Stimulated activated CD8-positive, alpha-beta memory T cell treated with anti-CD3 and anti-CD28 coated beads, Interleukin-12 subunit alpha, Interleukin-12 subunit beta, amount 100 ng/mL, for 1 hour (primary cell): ENCODE measurements around the gene KCNJ11.

ENCODE experiments used
- DNase-seq: peaks from one replicate; pipeline ENCODE4 v3.0.0-alpha.2; 2020; ENCODE audit warnings: low read depth

The KCNJ11 gene

DNA sequence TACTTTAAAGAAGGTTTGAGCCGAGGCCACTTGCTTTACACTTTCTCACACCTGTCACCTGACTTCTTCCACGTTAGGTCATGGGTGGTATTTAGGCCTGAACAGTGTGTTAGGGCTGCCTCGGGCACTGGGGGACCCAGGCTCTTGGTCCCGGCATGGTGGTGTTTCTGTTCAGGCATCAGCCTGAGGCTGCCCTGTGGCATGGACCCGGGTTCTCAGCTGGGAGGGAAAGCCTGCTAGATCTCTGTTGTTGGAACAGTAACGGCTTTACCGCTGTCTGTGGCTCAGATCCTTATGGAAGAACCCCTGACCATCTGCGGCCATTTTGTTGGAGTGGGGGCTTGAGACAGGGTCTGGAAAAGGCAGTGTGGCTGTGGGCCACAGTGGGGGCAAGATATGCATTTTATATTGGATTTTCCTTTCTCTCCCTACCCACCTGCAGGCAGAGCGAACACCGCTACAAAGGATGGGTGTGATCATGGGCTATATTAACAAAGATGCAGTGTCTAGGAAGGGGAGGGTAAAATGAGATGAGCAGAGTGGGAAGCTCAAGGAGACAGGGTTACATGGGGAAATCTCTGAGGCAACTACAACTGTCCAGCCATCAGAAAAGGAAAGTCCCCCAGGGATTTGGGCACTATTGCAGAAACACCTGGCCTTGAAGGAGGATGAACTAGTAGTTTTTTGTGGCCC lies 1.6 kb upstream of the KCNJ11 start:
- DNase-seq, result no peak

- DNase-seq, result peak; percentile 65
These were observed 925 bp upstream of the KCNJ11 start for GRCh38 chr11:17389211-17389956.

GRCh38 chr11:17387811-17388210 lies 648 bp downstream of the KCNJ11 start:
- no peak for DNase-seq

DNA sequence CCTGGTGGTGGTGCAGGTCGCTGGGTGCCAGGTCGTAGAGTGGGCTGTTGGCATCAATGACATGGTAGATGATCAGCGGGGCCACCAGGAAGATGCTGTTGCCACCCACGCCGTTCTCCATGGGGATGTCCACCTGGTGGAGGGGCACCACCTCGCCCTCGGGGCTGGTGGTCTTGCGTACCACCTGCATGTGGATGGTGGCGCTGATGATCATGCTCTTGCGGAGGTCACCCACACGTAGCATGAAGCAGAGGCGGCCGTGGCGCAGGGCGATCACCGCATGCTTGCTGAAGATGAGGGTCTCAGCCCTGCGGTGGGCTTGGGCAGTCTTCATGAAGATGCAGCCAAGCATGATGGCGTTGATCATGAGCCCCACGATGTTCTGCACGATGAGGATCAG lies 1.2 kb downstream of the KCNJ11 start:
- no peak for DNase-seq

DNA sequence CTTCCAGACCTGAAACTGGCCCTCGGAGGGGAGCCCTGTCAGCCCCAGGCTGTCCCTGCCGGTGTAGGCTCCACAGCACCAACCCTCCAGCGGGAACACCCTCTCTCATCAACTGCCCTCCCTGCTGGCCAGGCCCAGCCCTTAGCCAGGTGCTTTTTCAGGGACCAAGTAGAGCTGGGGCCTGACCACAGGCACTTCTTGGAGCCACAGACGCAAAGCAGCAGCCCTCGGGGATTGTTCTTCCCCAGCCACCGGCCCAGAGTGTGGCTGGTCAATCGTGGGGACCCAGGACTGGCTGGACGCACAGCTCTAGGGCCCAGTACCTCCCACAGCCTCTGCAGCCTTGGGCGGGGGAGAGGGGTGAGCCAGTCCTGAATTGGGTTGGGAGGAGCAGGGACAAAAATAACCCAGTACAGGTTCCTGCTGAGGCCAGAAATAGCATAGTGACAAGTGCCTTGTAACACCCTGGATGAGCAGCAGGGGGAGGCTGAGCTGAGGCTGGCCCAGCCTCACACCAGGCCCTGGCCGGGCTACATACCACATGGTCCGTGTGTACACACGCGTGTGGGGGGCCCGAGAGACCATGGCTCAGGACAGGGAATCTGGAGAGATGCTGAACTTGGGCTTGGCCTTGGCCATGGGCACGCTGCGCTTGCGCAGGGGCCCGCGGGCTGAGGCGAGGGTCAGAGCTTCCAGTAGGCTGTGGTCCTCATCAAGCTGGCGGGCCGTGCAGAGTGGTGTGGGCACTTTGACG lies 2.0 kb downstream of the KCNJ11 start:
- no peak for DNase-seq

DNA sequence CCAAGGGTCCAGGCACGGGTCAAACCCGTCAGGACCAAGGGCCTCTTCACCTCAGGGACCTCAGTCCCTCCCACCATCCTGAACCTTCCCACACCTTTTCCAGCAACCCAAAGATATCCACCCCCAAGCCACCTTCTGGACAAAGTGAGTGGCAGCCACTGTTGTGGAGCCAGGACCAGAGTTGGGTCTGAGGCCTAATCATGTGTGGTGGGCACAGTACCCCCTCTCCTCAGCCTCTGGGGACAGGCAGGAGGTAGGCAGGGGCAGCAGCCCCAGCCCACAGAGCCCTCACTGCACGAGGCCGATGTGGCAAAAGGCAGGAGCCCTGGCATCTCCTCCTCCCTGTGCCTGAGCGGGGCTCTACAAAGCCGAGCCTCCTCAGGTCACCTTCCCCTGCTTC lies 2.5 kb downstream of the KCNJ11 start:
- DNase-seq, result no peak

DNA sequence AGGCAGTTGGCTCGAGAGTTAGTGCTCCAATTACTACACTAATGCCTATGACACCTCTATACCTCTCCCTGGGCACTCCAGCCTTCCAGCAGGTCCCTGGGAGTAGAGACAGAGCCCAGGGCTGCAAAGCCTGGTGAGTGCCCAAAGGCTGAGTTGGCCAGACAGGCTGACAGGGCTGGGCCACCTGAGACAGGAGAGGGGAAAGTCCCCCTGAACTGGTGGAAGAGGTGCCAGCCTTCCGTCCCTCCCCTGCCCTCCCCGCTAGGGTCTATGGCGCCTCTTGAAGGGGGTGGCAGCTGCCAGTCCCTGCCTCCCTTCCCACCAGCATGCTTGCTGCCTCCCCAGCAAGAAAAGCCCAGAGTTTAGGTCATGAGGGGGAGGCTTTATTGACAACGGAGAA lies 3.0 kb downstream of the KCNJ11 start:
- no peak for DNase-seq

- peak; percentile 58 for DNase-seq
These were observed 4.4 kb downstream of the KCNJ11 start for GRCh38 chr11:17384002-17384511.

GRCh38 chr11:17383461-17383860 lies 5.0 kb downstream of the KCNJ11 start:
- DNase-seq, result no peak

- DNase-seq, result no peak
These were observed 6.3 kb downstream of the KCNJ11 start for GRCh38 chr11:17382046-17382728.

- DNase-seq, result no peak
These were observed 7.3 kb downstream of the KCNJ11 start for GRCh38 chr11:17381156-17381555.

DNA sequence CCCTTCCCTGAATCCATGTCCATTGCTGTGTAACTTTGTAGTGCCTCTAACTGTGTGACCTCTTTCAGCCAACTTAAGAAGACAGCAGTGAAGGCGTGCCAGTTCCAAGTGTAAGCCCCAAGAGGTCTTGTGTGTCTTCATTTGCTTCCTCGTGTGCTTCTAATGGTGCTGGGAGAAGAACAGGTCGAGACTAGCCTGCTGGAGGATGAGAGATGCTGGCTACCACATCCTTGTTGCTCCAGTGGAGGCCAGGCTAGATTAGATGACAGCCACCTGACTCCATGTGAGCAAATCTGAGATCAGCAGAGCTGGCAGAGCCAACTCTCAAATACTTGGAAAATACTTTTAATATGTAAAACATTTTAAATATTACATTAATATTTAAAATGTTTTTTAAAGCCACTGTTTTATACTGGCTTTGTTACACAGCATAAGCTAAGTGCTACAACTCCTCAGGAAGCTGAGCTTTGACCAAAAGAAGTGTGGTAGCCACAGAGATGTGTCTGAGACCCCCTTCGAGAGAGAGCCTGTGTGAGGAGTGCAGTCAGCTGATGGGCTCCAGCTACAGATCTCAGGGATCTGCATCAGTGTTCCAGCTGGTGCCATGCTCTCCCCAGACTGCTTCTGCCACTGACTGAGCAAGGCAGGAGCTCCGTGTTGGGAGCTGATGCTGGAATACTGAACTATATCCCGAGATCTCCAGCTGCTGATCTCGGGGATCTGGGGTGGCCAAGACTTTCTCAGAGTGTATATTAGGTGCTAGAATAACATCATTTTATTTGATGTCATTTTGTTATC lies 8.9 kb downstream of the KCNJ11 start:
- DNase-seq, result no peak

DNA sequence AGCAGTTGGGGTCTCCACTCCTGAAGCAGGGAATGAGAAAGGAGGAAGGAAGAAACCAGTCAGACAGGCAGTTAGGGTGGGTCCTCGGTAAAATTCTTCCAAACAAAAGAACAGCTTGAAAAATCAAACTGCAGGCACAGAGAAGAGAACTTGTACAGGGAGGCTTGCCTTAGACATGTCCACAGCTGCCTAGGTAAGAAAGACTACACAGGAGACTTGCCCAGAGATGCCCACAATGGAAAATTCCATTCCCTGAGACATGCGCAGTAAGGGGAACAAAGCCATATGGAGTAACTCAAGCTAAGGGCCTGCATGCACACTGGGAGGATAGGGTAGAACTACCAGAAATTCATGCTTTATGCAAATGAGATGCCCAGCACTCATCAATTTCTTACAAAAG lies 9.8 kb downstream of the KCNJ11 start:
- DNase-seq, result no peak

- DNase-seq, result no peak
These were observed 12.0 kb downstream of the KCNJ11 start for GRCh38 chr11:17376493-17376892.

GRCh38 chr11:17375547-17375946 lies 12.9 kb downstream of the KCNJ11 start:
- DNase-seq, result no peak

DNA sequence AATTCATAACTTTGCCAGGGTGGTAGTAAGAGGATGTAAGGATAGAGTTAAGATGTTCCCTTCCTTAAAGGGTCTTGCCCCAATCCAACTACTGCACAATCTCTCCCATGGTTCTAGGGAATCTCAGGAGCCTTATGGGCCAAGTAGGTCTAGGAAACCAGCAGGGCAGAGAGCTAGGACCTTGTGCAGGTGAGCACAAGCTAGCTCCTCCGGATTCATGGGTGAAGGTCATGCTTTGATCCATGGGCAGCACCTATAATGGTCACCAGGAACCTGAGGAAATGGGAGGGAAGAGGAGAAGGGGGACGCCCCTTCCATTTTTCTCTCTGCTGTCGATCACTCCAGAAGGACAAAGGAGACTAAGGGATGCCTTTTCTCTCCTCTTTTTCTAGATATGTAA lies 16.8 kb downstream of the KCNJ11 start:
- DNase-seq, result no peak

DNA sequence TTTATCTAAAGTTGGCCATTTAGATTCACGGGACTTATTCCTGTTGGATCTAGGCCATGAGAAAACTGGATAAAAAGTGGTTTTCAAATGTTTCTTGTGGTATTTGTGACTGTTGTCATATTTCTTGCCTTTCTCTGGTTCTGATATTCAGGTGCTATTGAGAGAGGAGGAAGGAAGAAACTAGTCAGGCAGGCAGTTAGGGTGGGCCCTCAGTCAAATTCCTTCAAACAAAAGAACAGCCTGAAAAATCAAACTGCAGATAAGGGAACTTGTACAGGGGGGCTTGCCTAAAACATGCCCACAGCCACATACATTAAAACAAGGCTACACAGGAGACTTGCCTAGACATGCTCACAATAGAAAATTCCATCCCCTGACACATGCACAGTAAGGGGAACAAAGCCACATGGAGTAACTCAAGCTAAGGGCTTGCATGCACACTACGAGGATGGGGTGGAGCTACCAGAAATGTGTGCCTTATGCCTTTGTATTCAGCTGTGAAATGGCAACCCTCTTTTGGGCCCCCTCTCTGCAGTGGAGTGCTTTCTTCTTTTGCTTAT lies 18.7 kb downstream of the KCNJ11 start:
- DNase-seq, result no peak

GRCh38 chr11:17369094-17369493 lies 19.4 kb downstream of the KCNJ11 start:
- DNase-seq, result no peak

- DNase-seq, result no peak
These were observed 19.9 kb downstream of the KCNJ11 start for GRCh38 chr11:17368551-17368950.

GRCh38 chr11:17366495-17366894 lies 22.0 kb downstream of the KCNJ11 start:
- no peak for DNase-seq

GRCh38 chr11:17354601-17354991 lies 33.9 kb downstream of the KCNJ11 start:
- peak; percentile 36 for DNase-seq
